Measurements from ENCODE around the gene RND3. TPM values are rescaled to one million over a fixed set of nuclear protein-coding genes. Genes with fewer than 3 reads are reported as not detected.

Gene RND3
- polyA plus RNA-seq, 6 donors from 2014 or later = not detected

DNA sequence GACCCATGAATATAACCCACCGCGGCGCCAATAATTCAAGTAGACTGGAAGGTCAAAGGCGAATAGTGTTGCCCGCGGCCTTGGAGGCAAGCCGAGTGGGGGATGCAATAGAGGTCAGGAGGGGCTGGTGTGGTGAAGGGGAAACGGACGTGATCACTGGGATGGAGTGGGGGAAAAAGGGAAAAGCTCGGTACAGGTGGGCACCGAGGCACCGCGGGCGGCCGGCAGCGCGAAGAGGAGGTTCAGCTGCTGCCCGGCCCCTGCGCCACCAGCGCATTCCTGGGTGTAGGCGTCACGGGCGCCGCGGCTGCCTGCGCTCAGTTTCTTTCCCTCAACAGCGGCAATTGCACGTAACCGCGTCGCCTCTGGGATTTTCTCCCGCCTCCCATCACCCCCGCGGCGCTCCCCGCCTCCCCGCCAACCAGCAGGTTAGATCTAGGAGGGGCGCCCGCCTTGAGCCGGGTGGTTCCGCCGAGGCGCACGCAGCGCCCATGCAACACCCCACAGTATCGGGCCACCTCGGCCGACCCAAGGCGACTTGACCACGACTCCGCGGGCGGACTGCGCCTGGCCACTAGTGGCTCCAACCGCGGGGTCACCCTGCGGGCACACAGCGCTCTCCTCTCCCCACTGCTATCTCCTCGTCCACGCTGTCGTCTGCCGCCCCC, 1.5 kb downstream of the RND3 start:
- Mint-ChIP-seq H3K27ac (no peak overlapping the region), H3K9me3 (peaks cover 0 to 8% (median 0%) of the 10 kb centered on the region in 7 donors), H3K27me3 (peaks cover 40 to 65% (median 63%) of the 10 kb centered on the region in 3 donors), H3K4me1 (peaks cover 7 to 13% (median 9%) of the 10 kb centered on the region in 3 donors), H3K36me3 (no peaks in the 10 kb centered on the region), H3K4me3 (peak overlapping the region in 1 of 8 donors; percentile 49)
- ATAC-seq (ENCODE audit: low read depth in 2 of 2) = no peak
- no peak for DNase-seq

DNA sequence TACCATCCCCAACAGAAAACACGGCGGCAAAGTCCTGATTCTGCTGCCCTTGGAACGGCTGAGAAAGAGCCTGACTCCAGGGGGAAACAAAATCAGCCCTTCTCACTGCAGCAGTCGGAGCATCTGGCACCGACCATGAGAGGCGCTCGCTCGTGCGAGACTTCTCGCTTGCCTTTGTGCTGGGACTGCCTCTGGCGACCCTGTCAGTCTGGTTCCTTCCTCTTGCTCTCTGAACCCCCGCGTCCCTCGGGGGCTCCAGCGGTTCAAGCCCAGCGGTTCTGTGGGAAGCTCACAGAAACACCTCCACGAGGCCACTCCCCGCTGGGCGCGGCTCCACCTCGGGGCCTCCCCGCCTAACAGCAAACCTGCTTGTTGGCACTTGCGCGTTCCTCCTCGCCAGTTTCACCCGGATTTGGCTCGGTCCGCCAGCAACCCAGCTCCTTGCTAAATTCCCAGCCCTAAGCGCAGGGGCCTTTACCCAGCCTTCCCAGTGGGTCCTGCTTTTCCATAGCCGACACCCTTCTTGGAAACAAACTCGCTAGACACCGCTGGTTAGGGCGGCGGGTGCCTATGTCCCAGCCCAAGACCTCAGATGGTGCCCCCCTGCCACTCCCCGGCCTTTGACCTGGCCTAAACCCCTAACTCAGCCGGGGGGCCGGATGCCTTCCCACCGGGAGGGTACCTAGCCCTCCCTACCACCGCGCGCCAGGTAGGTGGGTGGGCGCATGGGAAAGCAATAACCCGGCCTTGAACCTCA, 2.2 kb downstream of the RND3 start:
- Mint-ChIP-seq H3K9me3 (peaks cover 0 to 7% (median 0%) of the 10 kb centered on the region in 7 donors), H3K27ac (no peak overlapping the region), H3K4me3 (peak overlapping the region in 1 of 8 donors; percentile 49), H3K4me1 (peaks cover 7 to 13% (median 9%) of the 10 kb centered on the region in 3 donors), H3K36me3 (no peaks in the 10 kb centered on the region), H3K27me3 (peaks cover 42 to 65% (median 60%) of the 10 kb centered on the region in 3 donors)
- ATAC-seq (ENCODE audit: low read depth in 2 of 2) = no peak
- DNase-seq = no peak

DNA sequence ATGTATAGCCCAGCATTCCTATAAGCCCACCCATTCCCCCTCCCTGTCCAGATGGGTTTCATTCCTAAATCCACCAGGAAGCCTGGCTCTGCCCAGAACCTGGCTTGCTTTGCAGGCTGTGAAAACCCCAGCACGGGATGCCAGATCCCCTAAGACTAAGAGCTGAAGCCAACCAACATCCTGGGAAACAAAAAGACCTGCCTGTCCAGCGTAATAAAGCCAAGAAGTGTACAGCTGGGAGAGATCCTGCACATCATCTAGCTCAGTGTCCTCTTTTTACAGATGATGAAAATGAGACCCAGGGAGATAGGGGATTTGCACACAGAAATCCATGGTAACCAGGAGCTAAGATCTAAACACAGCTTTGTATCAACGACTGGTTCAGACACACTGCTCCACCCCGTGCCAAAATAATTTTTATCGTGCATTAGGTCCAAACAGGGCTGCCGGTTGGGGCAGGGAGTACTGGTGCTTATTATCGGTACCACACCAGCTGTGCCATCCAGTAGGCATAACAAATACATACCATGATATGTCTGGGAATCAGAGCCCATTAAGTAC, 2.9 kb downstream of the RND3 start:
- Mint-ChIP-seq H3K4me1 (peaks cover 7 to 13% (median 9%) of the 10 kb centered on the region in 3 donors), H3K36me3 (no peaks in the 10 kb centered on the region), H3K9me3 (peaks cover 0 to 4% (median 0%) of the 10 kb centered on the region in 7 donors), H3K4me3 (no peak overlapping the region), H3K27me3 (peaks cover 37 to 64% (median 52%) of the 10 kb centered on the region in 3 donors), H3K27ac (no peak overlapping the region)
- DNase-seq = no peak
- ATAC-seq (ENCODE audit: low read depth in 2 of 2) = no peak

DNA sequence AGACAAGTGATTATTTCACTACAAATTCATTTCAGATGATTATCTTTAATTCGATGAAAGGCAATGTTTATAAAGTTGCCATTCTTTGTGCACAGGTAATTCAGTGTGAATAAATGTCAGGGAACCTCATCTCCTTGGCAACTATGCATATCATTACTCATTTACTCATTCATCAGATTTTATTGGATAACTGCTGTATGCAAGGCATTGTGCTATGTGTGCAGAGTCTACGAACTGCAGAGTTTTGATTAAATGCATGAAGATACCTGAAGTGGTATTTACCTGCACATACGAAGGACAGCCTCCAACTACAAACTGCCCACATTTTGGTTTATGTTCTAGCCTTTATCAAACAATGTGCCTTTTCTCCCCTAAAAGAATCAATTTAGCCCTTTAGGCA, 3.5 kb downstream of the RND3 start:
- ATAC-seq (ENCODE audit: low read depth in 2 of 2) (no peak), DNase-seq (no peak)
- no peak overlapping the region for H3K4me3 Mint-ChIP-seq

DNA sequence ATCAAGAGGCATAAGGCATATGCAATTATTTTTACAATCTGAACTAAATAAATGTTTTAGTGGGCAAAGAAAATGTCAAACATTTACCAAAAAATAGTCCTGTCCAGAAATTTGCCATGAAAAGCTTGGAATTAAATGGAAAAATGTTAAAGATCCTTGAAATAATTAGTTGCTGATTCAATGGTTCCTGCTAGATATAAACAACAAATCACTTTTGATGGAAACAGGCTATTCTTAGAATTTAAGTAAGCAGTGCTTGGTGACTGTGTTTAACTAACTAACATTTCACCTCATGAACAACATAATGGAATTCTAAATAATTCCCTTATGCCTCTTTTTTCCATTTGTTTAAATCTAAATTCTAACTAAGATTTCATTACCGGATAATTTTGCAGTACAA, 3.9 kb downstream of the RND3 start:
- H3K27me3 Mint-ChIP-seq = peaks cover 32 to 54% (median 43%) of the 10 kb centered on the region in 3 donors

More for the DNA sequence above, 3.5 kb downstream of the RND3 start:
- H3K36me3 Mint-ChIP-seq = no peaks in the 10 kb centered on the region
- H3K27ac Mint-ChIP-seq = no peak overlapping the region
- peaks cover 35 to 59% (median 48%) of the 10 kb centered on the region in 3 donors for H3K27me3 Mint-ChIP-seq
- H3K9me3 Mint-ChIP-seq = peaks cover 0 to 4% (median 0%) of the 10 kb centered on the region in 7 donors
- peaks cover 7 to 13% (median 9%) of the 10 kb centered on the region in 3 donors for H3K4me1 Mint-ChIP-seq

DNA sequence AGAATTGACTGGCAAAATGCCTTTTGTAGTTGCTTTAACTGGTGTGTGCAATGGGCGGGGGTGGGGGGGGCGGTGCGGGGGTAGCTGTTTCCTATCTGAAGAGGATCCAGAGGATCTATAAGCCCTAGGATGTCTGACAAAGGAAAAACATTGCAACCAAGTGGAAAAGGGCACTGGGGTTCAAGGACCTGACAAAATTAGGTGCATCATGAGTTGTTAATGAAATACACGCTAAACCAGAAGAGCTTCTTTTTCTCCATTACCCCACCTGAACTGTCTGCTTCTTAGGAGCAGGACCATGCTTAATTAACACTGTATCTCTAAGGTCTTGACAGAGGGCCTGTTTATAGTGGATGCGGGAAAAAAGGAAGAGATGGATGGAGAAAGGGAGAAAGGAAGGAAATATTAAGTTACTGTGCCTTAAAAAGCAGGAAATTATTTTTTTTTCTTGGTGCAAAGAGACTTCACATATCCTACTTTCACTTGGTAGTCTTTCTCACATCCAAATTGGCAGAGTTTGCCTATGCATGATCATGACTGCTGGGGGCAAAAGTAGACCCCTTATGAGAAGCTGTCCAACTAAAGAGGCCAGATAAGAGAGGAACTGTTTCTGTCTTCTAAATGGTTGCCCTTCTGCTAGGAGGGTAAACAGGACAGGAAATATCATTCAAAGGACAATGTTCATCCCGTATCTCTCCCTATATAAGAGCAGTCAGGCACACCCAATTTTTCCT, 4.6 kb downstream of the RND3 start:
- Mint-ChIP-seq H3K4me3 (no peak overlapping the region), H3K27me3 (peaks cover 25 to 47% (median 36%) of the 10 kb centered on the region in 3 donors), H3K27ac (no peak overlapping the region), H3K4me1 (peaks cover 7 to 13% (median 9%) of the 10 kb centered on the region in 3 donors), H3K9me3 (peaks cover 0 to 3% (median 0%) of the 10 kb centered on the region in 7 donors), H3K36me3 (no peaks in the 10 kb centered on the region)
- DNase-seq = no peak
- no peak for ATAC-seq (ENCODE audit: low read depth in 2 of 2)

More for the DNA sequence above, 3.9 kb downstream of the RND3 start:
- ATAC-seq (ENCODE audit: low read depth in 2 of 2) (no peak), DNase-seq (no peak)
- Mint-ChIP-seq H3K4me3 (no peak overlapping the region), H3K4me1 (peaks cover 7 to 13% (median 9%) of the 10 kb centered on the region in 3 donors), H3K36me3 (no peaks in the 10 kb centered on the region), H3K27ac (no peak overlapping the region), H3K9me3 (peaks cover 0 to 3% (median 0%) of the 10 kb centered on the region in 7 donors)

DNA sequence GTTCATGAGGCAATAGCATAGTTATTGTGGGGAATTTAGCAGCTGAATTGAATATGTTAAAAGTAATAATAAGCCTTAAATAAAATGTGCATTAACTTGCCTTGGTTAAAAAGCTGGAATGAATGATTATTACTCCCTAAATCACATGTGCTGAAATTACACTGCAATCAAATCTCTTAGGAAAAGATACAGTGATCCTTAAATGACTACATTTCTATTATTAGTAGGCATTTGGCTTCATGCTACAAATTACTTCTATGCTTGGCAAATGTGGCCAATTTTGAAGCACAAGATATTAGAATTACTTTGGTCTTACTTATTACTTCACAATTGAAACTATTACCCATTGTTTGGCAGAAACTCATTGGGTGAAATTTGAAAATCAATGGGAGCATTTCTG, 5.4 kb downstream of the RND3 start:
- ATAC-seq (ENCODE audit: low read depth in 2 of 2) (no peak), DNase-seq (no peak)
- Mint-ChIP-seq H3K4me1 (peaks cover 7 to 8% (median 7%) of the 10 kb centered on the region in 3 donors), H3K9me3 (peaks cover 0 to 3% (median 0%) of the 10 kb centered on the region in 7 donors), H3K27me3 (peaks cover 21 to 40% (median 31%) of the 10 kb centered on the region in 3 donors), H3K27ac (no peak overlapping the region), H3K36me3 (no peaks in the 10 kb centered on the region), H3K4me3 (no peak overlapping the region)

DNA sequence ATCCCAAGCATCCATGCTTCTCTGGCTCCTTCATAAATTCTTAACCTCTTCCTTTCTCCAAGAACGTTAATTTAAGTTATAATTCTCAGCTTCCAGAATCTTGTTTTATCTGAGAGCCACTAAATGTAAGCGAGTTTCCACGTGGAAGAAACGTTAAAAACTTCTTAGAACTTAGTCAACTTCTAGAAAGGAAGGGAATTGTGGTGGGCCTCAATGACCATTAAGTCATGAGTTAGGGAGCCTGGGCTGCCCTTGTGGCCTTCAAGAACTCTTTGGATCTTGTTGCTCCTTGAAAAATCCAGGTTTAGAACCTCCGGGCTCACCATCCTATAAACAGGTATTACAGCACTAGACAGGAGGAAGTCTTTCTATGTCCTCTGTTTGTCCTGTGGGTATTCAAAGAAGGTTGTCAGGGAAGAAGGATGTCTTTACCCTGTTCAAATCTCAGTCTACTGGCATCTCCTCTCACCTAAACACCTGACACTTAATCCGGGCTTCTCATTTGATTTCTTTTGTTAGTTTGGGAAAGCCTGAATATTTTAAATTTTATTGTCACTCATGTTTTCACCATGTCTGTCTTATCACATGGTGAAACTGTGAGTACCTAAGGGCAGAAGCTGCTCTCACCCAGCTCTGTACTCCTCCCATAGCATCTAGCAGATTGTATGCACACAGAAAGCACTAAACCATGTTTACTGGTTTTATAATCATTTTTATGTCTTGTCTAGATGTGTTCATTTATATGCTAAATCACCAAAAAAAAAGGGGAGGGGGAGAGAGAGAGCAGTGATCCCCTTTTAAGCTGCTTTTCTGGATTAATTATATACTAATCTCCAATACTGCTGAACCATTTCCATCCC, 6.3 kb downstream of the RND3 start:
- Mint-ChIP-seq H3K4me1 (no peaks in the 10 kb centered on the region), H3K27ac (no peak overlapping the region), H3K36me3 (no peaks in the 10 kb centered on the region), H3K9me3 (no peaks in the 10 kb centered on the region), H3K27me3 (peaks cover 16 to 30% (median 22%) of the 10 kb centered on the region in 3 donors), H3K4me3 (no peak overlapping the region)
- ATAC-seq (ENCODE audit: low read depth in 2 of 2) = no peak
- no peak for DNase-seq

DNA sequence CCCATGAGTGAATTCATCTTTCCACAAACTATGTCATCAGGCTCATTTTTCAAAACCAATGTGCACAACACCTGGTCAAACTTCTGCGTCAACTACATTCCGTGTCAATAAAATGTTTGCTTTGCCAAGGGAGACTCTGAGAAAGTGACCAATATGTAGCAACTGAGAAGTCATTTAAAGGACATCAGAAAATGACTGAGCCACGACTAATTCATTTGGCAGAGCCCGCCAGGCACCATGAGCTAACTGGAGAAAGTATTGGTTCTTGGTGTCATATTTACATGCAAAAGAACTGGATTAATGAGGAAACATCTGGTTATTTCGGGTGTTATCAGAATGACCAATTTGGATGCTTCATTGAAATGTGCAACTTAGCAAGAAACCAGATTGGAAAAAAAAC, 7.2 kb downstream of the RND3 start:
- Mint-ChIP-seq H3K27me3 (peaks cover 12 to 21% (median 20%) of the 10 kb centered on the region in 3 donors), H3K36me3 (no peaks in the 10 kb centered on the region), H3K4me1 (no peaks in the 10 kb centered on the region), H3K27ac (no peak overlapping the region), H3K9me3 (no peaks in the 10 kb centered on the region), H3K4me3 (no peak overlapping the region)
- ATAC-seq (ENCODE audit: low read depth in 2 of 2) (no peak), DNase-seq (no peak)

DNA sequence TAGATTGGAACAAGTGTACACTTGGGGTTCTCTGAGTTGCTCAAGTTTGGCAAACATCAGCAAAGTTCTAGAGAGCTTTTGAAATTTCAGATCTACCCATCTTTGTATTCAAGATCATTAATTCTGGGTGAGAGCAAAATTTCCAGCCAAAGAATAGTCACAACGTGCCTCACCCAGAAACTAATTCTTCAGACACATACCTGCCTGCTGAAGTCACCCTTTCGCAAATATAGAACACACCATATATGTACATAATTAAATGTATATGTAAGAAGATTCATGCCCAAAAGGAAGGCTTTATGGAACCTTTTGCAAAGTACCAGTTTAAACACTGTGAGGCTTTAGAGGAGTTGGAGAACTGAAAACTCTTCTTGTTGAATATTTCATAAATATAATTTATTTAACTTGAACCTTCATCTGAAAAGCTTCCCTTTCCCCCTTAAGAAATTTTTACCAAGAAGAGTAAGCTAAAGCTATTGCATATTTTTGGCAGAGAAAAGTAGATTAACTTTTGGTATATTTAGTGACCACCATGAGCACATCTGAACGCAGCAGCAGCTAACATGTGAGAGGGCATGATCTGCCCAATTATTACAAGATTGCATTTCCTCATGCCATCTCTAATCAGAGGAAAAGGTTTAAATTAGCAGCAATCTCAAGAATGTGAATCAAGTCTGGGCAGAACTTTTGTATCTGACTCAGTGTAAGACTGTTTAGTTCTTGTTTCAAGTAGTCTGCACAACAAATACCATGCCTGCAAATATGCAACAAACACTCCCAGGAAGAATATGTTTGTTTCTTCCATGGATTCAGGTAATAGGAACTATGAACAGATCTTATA, 8.2 kb downstream of the RND3 start:
- Mint-ChIP-seq H3K4me1 (no peaks in the 10 kb centered on the region), H3K36me3 (no peaks in the 10 kb centered on the region), H3K27ac (no peak overlapping the region), H3K27me3 (peaks cover 3 to 18% (median 11%) of the 10 kb centered on the region in 3 donors), H3K4me3 (no peak overlapping the region), H3K9me3 (peaks cover 0 to under 1% (median 0%) of the 10 kb centered on the region in 7 donors)
- no peak for ATAC-seq (ENCODE audit: low read depth in 2 of 2)
- no peak for DNase-seq

DNA sequence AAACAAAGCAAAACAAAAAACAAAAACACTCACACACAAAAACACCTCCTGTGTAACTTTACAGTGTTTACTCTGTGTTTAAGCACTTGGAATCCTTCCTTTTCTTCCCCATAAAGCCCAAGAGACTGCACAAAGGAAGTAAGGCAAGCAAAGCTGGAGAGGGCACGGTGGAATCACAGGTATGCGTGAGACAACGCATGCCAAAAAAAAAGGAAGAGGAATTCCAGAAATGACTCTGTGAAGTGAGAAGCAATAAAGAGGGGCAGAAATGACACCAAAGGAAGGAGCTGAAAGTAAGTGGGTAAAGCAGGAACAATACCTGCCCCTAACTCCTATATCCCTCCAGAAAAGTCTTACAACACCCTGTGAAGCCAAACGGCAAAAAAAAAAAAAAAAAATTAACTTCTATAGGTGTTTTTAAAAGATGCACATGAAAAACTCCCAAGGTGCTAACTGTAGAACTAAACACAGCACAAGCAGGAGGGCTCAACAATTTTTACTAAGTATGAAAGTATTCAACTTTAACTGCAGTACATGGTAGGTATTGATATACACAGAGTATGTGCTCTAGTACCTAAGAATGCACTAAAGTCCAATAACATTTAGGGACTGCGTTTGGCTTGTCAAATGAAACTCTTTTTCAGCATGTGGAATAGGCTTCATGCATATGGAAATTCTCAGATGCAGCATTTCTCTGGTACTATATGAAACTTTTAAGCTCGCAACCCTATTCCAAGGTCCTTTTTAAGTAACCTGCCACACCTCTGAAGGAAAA, 9.1 kb downstream of the RND3 start:
- no peak for DNase-seq
- Mint-ChIP-seq H3K27ac (peak overlapping the region in 1 of 6 donors; percentile 28), H3K27me3 (peaks cover 0 to 13% (median 7%) of the 10 kb centered on the region in 3 donors), H3K36me3 (no peaks in the 10 kb centered on the region), H3K9me3 (peaks cover 0 to 5% (median 0%) of the 10 kb centered on the region in 7 donors), H3K4me1 (no peaks in the 10 kb centered on the region), H3K4me3 (no peak overlapping the region)
- ATAC-seq (ENCODE audit: low read depth in 2 of 2) = no peak

Measured in naive B cell (primary cell).